Heart left ventricle (tissue), 13 donors: ENCODE results near the gene CASP12.

Source experiments
- POLR2A ChIP-seq, 2 donors: fragments of 450-650 bp; IDR thresholded peaks; one replicate each; pipeline ENCODE4 v1.6.1; 2017; ENCODE audit warnings: antibody characterized with exemption in 2 of 2, mild to moderate bottlenecking in 2 of 2, moderate library complexity in 2 of 2
- TF ChIP-seq, protein P1 (sequence below), 12 donors: fragments of 200-600 bp; sonication (generic) in 4 of 12; IDR thresholded peaks; one replicate each; pipeline versions ENCODE4 v1.5.0 to v1.8.0; 2018 to 2022; ENCODE audit warnings: antibody characterized with exemption in 12 of 12, mild to moderate bottlenecking in 5 of 12
- donor health status: ischemic (EF 13 %, LVEDD 7.1; RV severe dilation, severe dysfunction).
- donor health status: DM: no; HTN: yes; CAD: no.
- donor health status: DM: no; HTN: no; CAD: no.
- donor health status: ischemic (EF 25% LVEDD 6.9; RV normal size, moderate dysfunction).
- donor health status: ischemic (EF 25% LVEDD 5.7; RV mildly dilated, moderate dysfunction).
- donor health status: ischemic (EF 35%, LVEDD 5.7; RV mildly dilated, moderate dysfunction).
- donor health status: nonischemic (EF 11% LVEDD 7.7; RV severe dilation, severe dysfunction).
- donor health status: DM: yes; HTN: yes; CAD: no.
- donor health status: PGD.
- donor health status: ischemic (EF 29% LVEDD 5.4; RV normal size, mild dysfunction).
- donor health status: nonischemic (EF 23%, LVEDD 6.1; RV moderate dilation, normal function).

DNA sequence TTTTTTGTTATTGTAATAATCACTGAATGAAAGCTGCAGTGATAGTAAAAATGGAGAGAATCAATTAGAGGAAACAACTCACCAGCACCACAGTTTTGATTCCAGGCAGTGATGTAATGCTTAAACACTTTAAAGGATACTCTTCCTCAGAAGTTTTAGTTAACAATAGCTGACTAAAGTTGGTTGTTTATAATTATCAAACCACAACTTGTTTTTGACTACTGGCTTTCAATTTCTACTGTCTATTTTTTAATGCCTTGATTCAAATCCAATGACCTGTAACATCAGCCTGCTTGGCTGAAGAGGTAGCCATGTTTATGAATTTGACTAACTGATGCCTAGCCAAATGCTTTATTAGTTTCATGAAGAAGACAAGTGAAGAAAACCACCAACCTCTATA is 18.2 kb upstream of the CASP12 start:
- TF ChIP-seq, protein P1, sequence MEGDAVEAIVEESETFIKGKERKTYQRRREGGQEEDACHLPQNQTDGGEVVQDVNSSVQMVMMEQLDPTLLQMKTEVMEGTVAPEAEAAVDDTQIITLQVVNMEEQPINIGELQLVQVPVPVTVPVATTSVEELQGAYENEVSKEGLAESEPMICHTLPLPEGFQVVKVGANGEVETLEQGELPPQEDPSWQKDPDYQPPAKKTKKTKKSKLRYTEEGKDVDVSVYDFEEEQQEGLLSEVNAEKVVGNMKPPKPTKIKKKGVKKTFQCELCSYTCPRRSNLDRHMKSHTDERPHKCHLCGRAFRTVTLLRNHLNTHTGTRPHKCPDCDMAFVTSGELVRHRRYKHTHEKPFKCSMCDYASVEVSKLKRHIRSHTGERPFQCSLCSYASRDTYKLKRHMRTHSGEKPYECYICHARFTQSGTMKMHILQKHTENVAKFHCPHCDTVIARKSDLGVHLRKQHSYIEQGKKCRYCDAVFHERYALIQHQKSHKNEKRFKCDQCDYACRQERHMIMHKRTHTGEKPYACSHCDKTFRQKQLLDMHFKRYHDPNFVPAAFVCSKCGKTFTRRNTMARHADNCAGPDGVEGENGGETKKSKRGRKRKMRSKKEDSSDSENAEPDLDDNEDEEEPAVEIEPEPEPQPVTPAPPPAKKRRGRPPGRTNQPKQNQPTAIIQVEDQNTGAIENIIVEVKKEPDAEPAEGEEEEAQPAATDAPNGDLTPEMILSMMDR (IDR thresholded peaks at IDR 0.05) = no peak
- no peak for TF ChIP-seq POLR2A (IDR thresholded peaks at IDR 0.05)
